Astrocyte (in vitro differentiated cells and primary cell): Measurements from ENCODE around the gene RRP12. TPM values are rescaled to one million over a fixed set of nuclear protein-coding genes. Genes with fewer than 3 reads are reported as not detected.

Source experiments
- DNase-seq: peaks from one replicate; pipeline ENCODE4 v3.0.0-alpha.2; 2010; ENCODE audit warnings: low read depth
- FAIRE-seq: peaks from 2 replicates; lab custom pipeline; 2011; peaks lifted over from hg19 to GRCh38; lab: Jason Lieb, UNC
- H2AFZ ChIP-seq: 2 replicates; pipeline ENCODE4 v1.6.0; 2012; ENCODE audit warnings: low read depth, low read length, inconsistent platforms
- H3K27ac ChIP-seq: 2 replicates; pipeline ENCODE4 v1.5.1; 2011; ENCODE audit warnings: low read depth, low read length, inconsistent platforms
- H3K27me3 ChIP-seq: 2 replicates; pipeline ENCODE4 v1.6.0; 2011; ENCODE audit warnings: low read length, inconsistent platforms; ENCODE audit not compliant: insufficient read depth
- H3K36me3 ChIP-seq: 2 replicates; pipeline ENCODE4 v1.5.1; 2011; ENCODE audit warnings: low read length, inconsistent platforms; ENCODE audit not compliant: insufficient read depth
- H3K4me1 ChIP-seq: 2 replicates; pipeline ENCODE4 v1.5.1; 2011; ENCODE audit warnings: low read length, inconsistent platforms; ENCODE audit not compliant: insufficient read depth
- H3K4me2 ChIP-seq: 2 replicates; pipeline ENCODE4 v1.6.0; 2012; ENCODE audit warnings: low read length, inconsistent platforms
- H3K4me3 ChIP-seq: 2 replicates; pipeline ENCODE4 v1.5.1; 2011; ENCODE audit warnings: low read depth, mild to moderate bottlenecking, low read length, inconsistent platforms; ENCODE audit not compliant: insufficient read depth
- H3K79me2 ChIP-seq: 2 replicates; pipeline ENCODE4 v1.6.0; 2012; ENCODE audit warnings: mild to moderate bottlenecking, low read length, inconsistent platforms; ENCODE audit not compliant: insufficient read depth
- H3K9ac ChIP-seq: 2 replicates; pipeline ENCODE4 v1.6.0; 2012; ENCODE audit warnings: mild to moderate bottlenecking, low read length, inconsistent platforms
- H3K9me3 ChIP-seq: 2 replicates; pipeline ENCODE4 v1.5.1; 2012; ENCODE audit warnings: low read depth, mild to moderate bottlenecking, low read length, inconsistent platforms; ENCODE audit not compliant: insufficient read depth
- H4K20me1 ChIP-seq: 2 replicates; pipeline ENCODE4 v1.6.0; 2012; ENCODE audit warnings: low read length, inconsistent platforms; ENCODE audit not compliant: insufficient read depth
- H3K27ac Mint-ChIP-seq: one replicate; pipeline ENCODE4 v1.8.0; 2021; ENCODE audit warnings: mild to moderate bottlenecking, mixed read lengths; ENCODE audit not compliant: unreplicated experiment
- H3K27me3 Mint-ChIP-seq: one replicate; pipeline ENCODE4 v1.8.0; 2021; ENCODE audit warnings: low read depth, mixed read lengths; ENCODE audit not compliant: unreplicated experiment
- H3K36me3 Mint-ChIP-seq: one replicate; pipeline ENCODE4 v1.8.0; 2021; ENCODE audit warnings: low read depth, mixed read lengths; ENCODE audit not compliant: unreplicated experiment
- H3K4me1 Mint-ChIP-seq: one replicate; pipeline ENCODE4 v1.8.0; 2021; ENCODE audit warnings: low read depth, mixed read lengths; ENCODE audit not compliant: unreplicated experiment
- H3K4me3 Mint-ChIP-seq: one replicate; pipeline ENCODE4 v1.8.0; 2021; ENCODE audit warnings: mild to moderate bottlenecking, moderate library complexity, mixed read lengths; ENCODE audit not compliant: unreplicated experiment
- H3K9me3 Mint-ChIP-seq: one replicate; pipeline ENCODE4 v1.8.0; 2021; ENCODE audit warnings: mild to moderate bottlenecking, mixed read lengths; ENCODE audit not compliant: unreplicated experiment
- EZH2 ChIP-seq: IDR thresholded peaks from 2 replicates; pipeline ENCODE4 v1.6.1; 2012; ENCODE audit warnings: mild to moderate bottlenecking, low read length, inconsistent platforms; ENCODE audit not compliant: insufficient read depth
- total RNA-seq: library from RNA; stranded (reverse); gene quantifications from 2 replicates; pipeline ENCODE4 v1.2.1, GENCODE V29; 2021
- TF ChIP-seq, protein P1 (sequence below): IDR thresholded peaks from 2 replicates; pipeline ENCODE4 v1.5.1; 2011; ENCODE audit warnings: low read depth, mild to moderate bottlenecking, inconsistent platforms, low read length, moderate library complexity; ENCODE audit not compliant: insufficient read depth

Gene RRP12
- total RNA-seq, 1 donor from 2014 or later = 52.1 TPM

DNA sequence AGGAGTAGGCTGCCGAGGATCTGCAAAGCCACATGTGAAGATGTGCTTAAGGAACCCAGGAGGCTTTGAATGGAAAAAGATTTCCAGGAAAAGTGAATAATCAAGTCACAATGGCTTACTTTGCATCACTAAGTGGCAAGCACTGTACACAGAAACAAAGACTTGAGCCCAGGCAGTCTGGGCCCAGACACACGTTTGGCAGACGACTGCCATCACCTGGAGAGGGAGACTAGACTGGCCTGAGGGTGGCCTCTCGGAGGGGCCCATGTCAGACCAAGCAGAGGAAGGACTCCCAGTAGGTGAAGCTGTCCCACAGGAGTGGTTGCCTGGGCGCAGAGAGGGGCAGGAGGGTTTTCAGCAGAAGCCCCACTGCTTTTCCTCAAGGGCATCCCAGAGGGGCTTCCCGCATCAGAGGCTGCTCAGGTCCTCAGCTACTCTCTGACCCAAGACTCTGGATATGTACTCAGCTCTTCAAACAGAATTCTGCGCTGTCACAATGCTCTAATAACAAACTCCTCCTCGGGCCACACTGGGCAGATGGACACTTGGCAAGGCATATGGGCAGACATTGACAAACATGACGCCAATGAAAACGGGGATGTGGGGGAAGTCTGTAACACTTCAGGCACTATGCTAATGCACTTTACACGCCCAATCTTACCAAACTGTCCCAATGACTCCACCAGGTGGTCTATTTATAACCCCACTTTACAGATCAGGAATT, 38.7 kb downstream of the RRP12 start:
- Histone ChIP-seq H3K9me3 (no peaks in the 10 kb centered on the region), H2AFZ (no peak overlapping the region), H3K4me3 (no peak overlapping the region), H3K79me2 (no peaks in the 10 kb centered on the region), H3K27me3 (no peaks in the 10 kb centered on the region), H3K36me3 (peaks cover 22% of the 10 kb centered on the region), H3K27ac (no peak overlapping the region), H3K9ac (no peak overlapping the region), H3K4me1 (no peaks in the 10 kb centered on the region), H4K20me1 (no peaks in the 10 kb centered on the region), H3K4me2 (no peak overlapping the region)
- Mint-ChIP-seq H3K27me3 (no peaks in the 10 kb centered on the region), H3K9me3 (no peaks in the 10 kb centered on the region), H3K36me3 (peaks cover 19% of the 10 kb centered on the region), H3K4me1 (no peaks in the 10 kb centered on the region), H3K27ac (no peak overlapping the region), H3K4me3 (no peak overlapping the region)
- no peak for DNase-seq
- no peak for FAIRE-seq
- no peak for TF ChIP-seq EZH2
- TF ChIP-seq, protein P1, sequence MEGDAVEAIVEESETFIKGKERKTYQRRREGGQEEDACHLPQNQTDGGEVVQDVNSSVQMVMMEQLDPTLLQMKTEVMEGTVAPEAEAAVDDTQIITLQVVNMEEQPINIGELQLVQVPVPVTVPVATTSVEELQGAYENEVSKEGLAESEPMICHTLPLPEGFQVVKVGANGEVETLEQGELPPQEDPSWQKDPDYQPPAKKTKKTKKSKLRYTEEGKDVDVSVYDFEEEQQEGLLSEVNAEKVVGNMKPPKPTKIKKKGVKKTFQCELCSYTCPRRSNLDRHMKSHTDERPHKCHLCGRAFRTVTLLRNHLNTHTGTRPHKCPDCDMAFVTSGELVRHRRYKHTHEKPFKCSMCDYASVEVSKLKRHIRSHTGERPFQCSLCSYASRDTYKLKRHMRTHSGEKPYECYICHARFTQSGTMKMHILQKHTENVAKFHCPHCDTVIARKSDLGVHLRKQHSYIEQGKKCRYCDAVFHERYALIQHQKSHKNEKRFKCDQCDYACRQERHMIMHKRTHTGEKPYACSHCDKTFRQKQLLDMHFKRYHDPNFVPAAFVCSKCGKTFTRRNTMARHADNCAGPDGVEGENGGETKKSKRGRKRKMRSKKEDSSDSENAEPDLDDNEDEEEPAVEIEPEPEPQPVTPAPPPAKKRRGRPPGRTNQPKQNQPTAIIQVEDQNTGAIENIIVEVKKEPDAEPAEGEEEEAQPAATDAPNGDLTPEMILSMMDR = no peak

DNA sequence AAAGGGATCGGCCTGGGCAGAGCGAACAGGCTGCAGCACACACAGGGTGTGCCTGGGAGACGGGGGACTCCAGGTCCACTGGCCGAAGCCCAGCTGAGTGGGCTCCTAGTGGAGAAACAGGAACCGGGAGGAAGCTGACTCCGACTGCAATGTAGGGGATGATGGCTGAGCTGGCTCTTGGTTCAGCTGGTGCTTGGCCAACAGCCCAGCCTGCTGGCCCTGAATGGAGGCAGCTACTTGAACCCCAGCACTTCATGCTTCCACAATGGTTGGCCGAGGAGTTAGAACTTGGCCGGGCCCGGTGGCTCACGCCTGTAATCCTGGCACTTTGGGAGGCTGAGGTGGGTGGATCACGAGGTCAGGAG, 39.6 kb downstream of the RRP12 start:
- no peaks in the 10 kb centered on the region for H3K27me3 ChIP-seq
- no peak overlapping the region for H3K4me3 ChIP-seq
- peaks cover 16% of the 10 kb centered on the region for H3K36me3 Mint-ChIP-seq
- H3K4me1 Mint-ChIP-seq = no peaks in the 10 kb centered on the region
- DNase-seq = no peak
- no peak overlapping the region for H3K4me2 ChIP-seq
- no peak overlapping the region for H3K27ac ChIP-seq
- no peaks in the 10 kb centered on the region for H3K79me2 ChIP-seq
- no peak for FAIRE-seq
- no peak overlapping the region for H3K27ac Mint-ChIP-seq
- no peaks in the 10 kb centered on the region for H3K4me1 ChIP-seq
- no peak overlapping the region for H2AFZ ChIP-seq
- peaks cover 25% of the 10 kb centered on the region for H3K36me3 ChIP-seq
- no peaks in the 10 kb centered on the region for H3K27me3 Mint-ChIP-seq
- H4K20me1 ChIP-seq = no peaks in the 10 kb centered on the region
- H3K9me3 ChIP-seq = no peaks in the 10 kb centered on the region
- H3K4me3 Mint-ChIP-seq = no peak overlapping the region
- TF ChIP-seq, protein P1 = no peak
- TF ChIP-seq EZH2 = no peak
- H3K9ac ChIP-seq = no peak overlapping the region
- no peaks in the 10 kb centered on the region for H3K9me3 Mint-ChIP-seq
